Forelimb muscle (tissue), 1 donor: Measurements from ENCODE around the gene PRPF31. TPM values are rescaled to one million over a fixed set of nuclear protein-coding genes. Genes with fewer than 3 reads are reported as not detected.
"Not testable (repeated sequence)": the region's sequence is repeated elsewhere in the genome, so short reads cannot be mapped to it uniquely, and the experiment has no call there.

Experiments used
- DNase-seq: peaks from one replicate; pipeline ENCODE4 v3.0.0-alpha.2; 2013; ENCODE audit warnings: low read depth
- polyA plus RNA-seq: library from polyadenylated mRNA; unstranded; fragments of 120-200 nt; gene quantifications from one replicate; pipeline ENCODE4 v1.2.1, GENCODE V29; 2013; ENCODE audit not compliant: insufficient read length

PRPF31 gene
- polyA plus RNA-seq, 1 donor = 44.1 TPM

GRCh38 chr19:54162884-54163283, 47.3 kb downstream of the PRPF31 start:
- DNase-seq = no peak

DNA sequence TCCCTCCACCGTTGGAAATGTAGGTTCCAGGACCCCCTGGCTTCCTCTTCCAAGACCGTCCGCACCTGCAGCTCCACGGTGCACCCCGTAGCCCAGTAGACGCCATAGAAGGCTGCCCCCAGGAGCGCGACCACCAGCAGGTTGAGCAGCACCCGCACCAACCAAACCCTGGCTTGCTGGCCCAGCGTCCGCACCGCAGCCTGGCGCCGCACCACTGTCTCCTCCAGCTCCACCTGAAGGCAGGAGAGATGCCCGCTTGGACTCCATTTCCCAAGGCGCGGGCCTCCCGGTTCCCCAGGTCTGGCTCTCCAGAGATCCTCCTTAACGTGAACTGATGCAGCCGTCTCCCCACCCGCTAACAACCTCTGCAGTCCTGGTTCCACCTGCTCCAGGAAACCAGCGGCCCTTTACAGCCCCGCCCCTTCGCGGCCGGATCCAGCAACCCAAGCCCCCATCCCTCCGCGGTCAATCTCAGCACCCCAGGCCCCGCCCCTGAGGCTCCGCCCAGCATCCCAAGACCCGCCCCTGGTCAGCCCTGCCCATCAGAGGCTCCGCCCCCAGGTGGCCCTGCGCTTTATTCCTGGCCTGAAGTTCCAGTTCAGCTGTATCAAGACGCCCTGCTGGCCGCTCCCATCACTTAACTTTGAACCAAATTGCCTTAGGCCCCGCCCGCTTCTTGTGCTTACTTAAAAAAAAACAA, 49.0 kb downstream of the PRPF31 start:
- no peak for DNase-seq

GRCh38 chr19:54165222-54165621, 49.7 kb downstream of the PRPF31 start:
- no peak for DNase-seq

- DNase-seq = no peak
Measured at GRCh38 chr19:54168174-54168917, 52.8 kb downstream of the PRPF31 start.

DNA sequence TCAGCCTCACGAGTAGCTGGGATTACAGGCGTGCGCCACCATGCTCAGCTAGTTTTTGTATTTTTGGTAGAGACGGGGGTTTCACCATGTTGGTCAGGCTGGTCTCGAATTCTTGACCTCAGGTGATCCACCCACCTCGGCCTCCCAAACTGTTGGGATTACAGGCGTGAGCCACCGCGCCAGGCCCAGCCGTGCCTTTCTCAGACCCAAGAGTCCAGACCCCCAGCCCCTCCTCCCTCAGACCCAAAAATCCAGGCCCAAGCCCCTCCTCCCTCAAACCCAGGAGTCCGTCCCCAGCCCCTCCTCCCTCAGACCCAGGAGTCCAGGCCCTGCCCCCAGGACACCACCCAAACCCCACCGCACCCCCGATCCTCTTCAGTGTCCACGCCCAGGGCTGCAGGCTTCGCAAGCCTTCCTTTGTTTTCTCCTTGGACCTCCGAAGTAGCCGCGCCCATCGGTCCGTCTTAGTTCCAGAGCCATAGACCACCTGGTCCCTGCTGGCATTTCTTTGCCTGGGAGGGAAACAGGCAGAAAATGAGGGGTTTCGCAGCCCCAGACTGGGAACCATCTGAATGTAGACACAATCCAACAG, 53.7 kb downstream of the PRPF31 start:
- DNase-seq = no peak

- DNase-seq = not testable (repeated sequence)
Measured at GRCh38 chr19:54171736-54172431, 56.3 kb downstream of the PRPF31 start.

GRCh38 chr19:54172471-54173358, 57.2 kb downstream of the PRPF31 start, which contains the start of gene TMC4:
Gene TMC4, minus strand, starts transcription at chr19:54173160. Its CDS starts 43 bp downstream, at chr19:54173117.
- no peak for DNase-seq

DNA sequence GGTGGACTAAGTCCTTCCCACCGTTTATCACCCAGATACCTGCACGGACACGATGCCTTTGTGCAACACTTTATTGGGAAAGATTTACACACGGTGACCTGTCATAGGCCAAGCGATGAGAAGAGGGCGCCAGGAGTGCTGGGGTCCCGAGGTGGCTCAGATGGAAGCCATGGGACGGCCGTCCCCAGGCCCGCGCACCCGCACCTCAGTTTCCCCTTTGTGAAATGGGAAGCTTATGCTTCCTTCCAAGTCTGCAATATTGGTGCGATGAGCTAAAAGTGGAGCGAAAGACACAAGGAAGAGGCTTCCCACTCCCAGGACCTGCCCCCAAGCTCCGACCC, 57.8 kb downstream of the PRPF31 start:
- no peak for DNase-seq

DNA sequence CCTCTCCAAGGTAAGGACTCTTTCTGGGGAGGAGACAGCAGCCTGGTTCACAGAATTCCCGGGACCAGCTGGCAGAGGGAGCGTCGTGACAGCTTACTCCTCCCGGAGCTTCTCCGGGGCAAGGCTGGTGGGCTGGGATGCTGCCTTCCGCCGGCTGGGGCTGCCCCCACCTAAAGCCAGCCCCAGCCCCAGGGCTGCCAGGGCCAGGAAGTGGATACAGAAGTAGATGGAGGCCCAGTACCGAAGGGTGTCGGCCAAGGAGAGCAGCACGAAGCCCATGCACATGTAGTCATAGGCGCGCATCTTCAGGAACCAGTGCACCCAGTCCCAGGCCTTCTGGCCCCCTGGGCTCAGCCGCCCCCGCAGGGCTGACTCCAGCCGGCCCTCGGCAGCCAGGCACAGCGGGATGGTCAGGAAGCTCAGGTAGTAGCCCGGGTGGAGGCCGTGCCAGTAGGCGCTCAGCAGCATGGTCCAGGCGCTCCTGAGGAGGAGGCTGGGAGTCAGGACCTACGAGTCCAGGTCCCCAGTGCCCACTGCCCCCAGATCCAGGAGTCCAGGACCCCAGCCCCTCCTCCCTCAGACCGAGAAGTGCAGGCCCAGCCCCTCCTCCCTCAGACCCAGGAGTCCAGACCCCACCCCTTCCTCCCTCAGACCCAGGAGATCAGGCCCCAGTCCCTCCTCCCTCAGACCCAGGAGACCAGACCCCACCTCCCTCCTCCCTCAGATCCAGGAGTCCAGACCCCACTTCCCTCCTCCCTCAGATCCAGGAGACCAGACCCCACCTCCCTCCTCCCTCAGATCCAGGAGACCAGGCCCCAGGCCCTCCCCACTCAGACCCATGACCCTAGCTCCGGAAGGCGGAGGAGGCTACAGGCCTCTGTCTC, 58.6 kb downstream of the PRPF31 start:
- DNase-seq = no peak

DNA sequence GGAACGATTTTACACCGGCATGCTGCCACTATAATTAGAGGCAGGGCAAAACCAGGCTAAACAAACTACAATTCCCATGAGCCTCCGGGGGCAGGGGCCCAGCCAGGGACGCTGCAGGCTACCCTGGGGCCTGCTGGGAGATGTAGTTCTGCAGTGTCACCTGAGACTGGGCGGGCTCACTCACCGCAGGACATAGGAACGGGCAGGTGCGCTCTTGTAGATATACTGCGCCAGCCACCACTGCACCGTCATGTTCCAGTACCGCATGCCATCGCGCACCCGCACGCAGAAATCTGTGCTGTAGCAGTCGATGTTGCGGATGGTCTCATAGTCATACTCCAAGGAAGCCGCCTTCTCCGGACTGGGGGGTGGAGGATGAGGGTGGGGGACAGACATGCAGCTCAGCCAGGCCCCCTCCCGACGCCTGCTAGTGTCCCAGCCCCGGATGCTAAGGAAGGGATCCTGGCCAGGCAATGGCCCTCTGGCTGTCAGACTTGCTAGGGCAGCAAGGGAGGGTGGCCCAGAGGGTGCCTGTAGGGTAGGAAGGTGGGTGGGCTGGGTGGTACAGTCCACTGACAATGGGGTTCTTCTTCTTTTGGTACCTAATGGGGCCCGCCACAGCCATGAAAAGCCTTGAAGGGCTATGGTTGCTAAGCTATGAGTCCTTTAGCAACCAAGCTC, 63.2 kb downstream of the PRPF31 start:
- DNase-seq = no peak

DNA sequence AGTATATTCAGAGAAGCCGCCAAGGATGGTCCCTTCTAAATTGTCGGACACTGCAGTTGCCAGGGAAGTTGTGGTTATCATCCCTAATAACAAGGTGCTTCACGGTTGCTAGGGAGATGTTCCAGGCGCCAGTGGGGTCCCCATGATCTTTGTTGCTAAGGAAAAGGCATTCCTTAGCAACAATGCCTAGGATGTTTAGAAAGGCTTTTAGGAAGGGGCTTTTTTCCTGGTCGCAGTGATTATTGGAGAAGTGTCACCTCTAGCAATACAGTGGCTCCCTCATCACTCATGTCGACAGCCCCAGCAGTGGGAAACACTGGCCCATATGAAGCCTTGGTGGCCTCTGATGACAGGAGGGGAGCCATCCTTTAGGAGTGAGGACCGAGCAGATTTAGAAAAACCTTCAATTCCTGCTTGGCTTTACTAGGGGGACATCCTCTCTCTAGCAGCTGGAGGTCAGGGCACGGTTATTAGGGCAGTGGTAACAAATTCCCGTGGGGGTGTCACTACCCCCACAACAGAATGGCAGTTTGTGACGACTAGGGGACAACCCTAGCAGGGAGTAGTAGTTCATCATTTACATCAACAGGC, 63.8 kb downstream of the PRPF31 start:
- no peak for DNase-seq

- no peak for DNase-seq
Measured at GRCh38 chr19:54179921-54180461, 64.4 kb downstream of the PRPF31 start.

- no peak for DNase-seq
Measured at GRCh38 chr19:54180691-54181091, 65.1 kb downstream of the PRPF31 start.

Other genes with a start within 250 kb of the PRPF31 start
- gene MYADM, start 247.9 kb upstream of the PRPF31 start, polyA plus RNA-seq = 151 TPM
- 0.16 TPM for gene PRKCG, start 233.6 kb upstream of the PRPF31 start, polyA plus RNA-seq
- 0.10 TPM for gene CACNG7, start 206.5 kb upstream of the PRPF31 start, polyA plus RNA-seq
- gene CACNG8, start 152.8 kb upstream of the PRPF31 start, polyA plus RNA-seq = 0.91 TPM
- 27.8 TPM for gene CACNG6, start 124.1 kb upstream of the PRPF31 start, polyA plus RNA-seq
- 0.19 TPM for gene VSTM1, start 51.9 kb upstream of the PRPF31 start, polyA plus RNA-seq
- not detected for gene TARM1, start 34.4 kb upstream of the PRPF31 start, polyA plus RNA-seq
- 0.39 TPM for gene OSCAR, start 15.0 kb upstream of the PRPF31 start, polyA plus RNA-seq
- 120 TPM for gene NDUFA3, start 12.9 kb upstream of the PRPF31 start, polyA plus RNA-seq
- gene TFPT, start 97 bp upstream of the PRPF31 start, polyA plus RNA-seq = 13.5 TPM
- 36.9 TPM for gene CNOT3, start 22.0 kb downstream of the PRPF31 start, polyA plus RNA-seq
- gene LENG1, start 44.0 kb downstream of the PRPF31 start, polyA plus RNA-seq = 8.1 TPM
- gene TMC4, start 57.4 kb downstream of the PRPF31 start, polyA plus RNA-seq = 3.4 TPM
- gene MBOAT7, start 73.8 kb downstream of the PRPF31 start, polyA plus RNA-seq = 27.2 TPM
- 32.5 TPM for gene TSEN34, start 75.6 kb downstream of the PRPF31 start, polyA plus RNA-seq
- 2,526 TPM for gene RPS9, start 85.1 kb downstream of the PRPF31 start, polyA plus RNA-seq
- gene LILRB3, start 107.3 kb downstream of the PRPF31 start, polyA plus RNA-seq = 1.8 TPM
- 1.2 TPM for gene LILRA6, start 127.0 kb downstream of the PRPF31 start, polyA plus RNA-seq
- gene LILRB5, start 141.5 kb downstream of the PRPF31 start, polyA plus RNA-seq = 8.1 TPM
- 1.9 TPM for gene LILRB2, start 165.4 kb downstream of the PRPF31 start, polyA plus RNA-seq
- 0.44 TPM for gene LILRA5, start 197.4 kb downstream of the PRPF31 start, polyA plus RNA-seq
- not detected for gene LILRA4, start 223.4 kb downstream of the PRPF31 start, polyA plus RNA-seq
- gene LAIR1, start 249.2 kb downstream of the PRPF31 start, polyA plus RNA-seq = 6.6 TPM